ENCODE measurements around the gene HNF1A.

- TF ChIP-seq CTCF (IDR thresholded peaks at IDR 0.05; ENCODE audit: insufficient read depth, low read length, poor library complexity, severe bottlenecking), result no peak
- no peak for TF ChIP-seq EZH2phosphoT487 (conservative IDR thresholded peaks at IDR 0.05; ENCODE audit: low read length)
Observed at GRCh38 chr12:121013715-121014114, 35.4 kb downstream of the HNF1A start.
